HCT116 (cell line): ENCODE measurements around the gene CRLF1. TPM values are rescaled to one million over a fixed set of nuclear protein-coding genes. Genes with fewer than 3 reads are reported as not detected.

Source experiments
- ATAC-seq: fragments of 200-7000 bp; cut with Tn5 transposase; 2 replicates; pipeline ENCODE4 v1.9.1; 2020; ENCODE audit warnings: mild to moderate bottlenecking, moderate library complexity
- BruUV-seq: library from RNA; stranded (reverse); fragments of 400-500 nt; replicated peaks from 2 replicates; lab custom pipeline; 2021; lab: Mats Ljungman, UMichigan
- CTCF ChIA-PET: fragments of 300-600 bp; sonication (Branson Sonifier 250); formaldehyde crosslinking; loops from one replicate; lab custom pipeline; 2021; ENCODE audit warnings: antibody characterized with exemption; lab: Charles Lee
- POLR2A ChIA-PET: fragments of 300-600, 350-600 bp; sonication (Branson Sonifier 250); formaldehyde crosslinking; loops from one replicate; lab custom pipeline; 2021; ENCODE audit warnings: antibody characterized with exemption; lab: Charles Lee
- RAD21 ChIA-PET, 2 experiments: fragments of 300-600 bp; sonication (Branson Sonifier 250); formaldehyde crosslinking; loops; one replicate each; lab custom pipeline; 2023; ENCODE audit warnings: low total read pairs in 2 of 2; ENCODE audit not compliant: uncharacterized antibody in 2 of 2, unreplicated experiment in 2 of 2, low non-redundant PET in 1 of 2; lab: Charles Lee
- DNase-seq: peaks from one replicate; pipeline ENCODE4 v3.0.0-alpha.2; 2010; ENCODE audit warnings: low read depth, low spot score
- H2AFZ ChIP-seq: fragments of 200-600 bp; shearing (Covaris generic), sonication (generic); 2 replicates; pipeline ENCODE4 v1.6.1; 2017; ENCODE audit warnings: low read depth, mixed run types, mixed read lengths, antibody characterized with exemption, low read length; ENCODE audit not compliant: poor library complexity, severe bottlenecking
- H3K27ac ChIP-seq: 2 replicates; pipeline ENCODE4 v1.5.1; 2012; ENCODE audit warnings: low read depth, low read length
- H3K27me3 ChIP-seq: fragments of 200-600 bp; sonication (generic); 2 replicates; pipeline ENCODE4 v1.6.1; 2016; ENCODE audit warnings: mixed run types, low read length, mixed read lengths; ENCODE audit not compliant: insufficient read depth
- H3K36me3 ChIP-seq, 2 experiments: fragments of 200-500 bp in 1 of 2; fragments of 200-600 bp in 1 of 2; sonication (Bioruptor generic) in 1 of 2; sonication (generic) in 1 of 2; 2 replicates each; pipeline versions ENCODE4 v1.5.1 to v1.6.1; 2014 to 2016; ENCODE audit warnings: low read length in 2 of 2, inconsistent platforms in 1 of 2, mixed read lengths in 1 of 2, mixed run types in 1 of 2; ENCODE audit not compliant: insufficient read depth in 2 of 2, control insufficient read depth in 1 of 2
- H3K4me1 ChIP-seq, 2 experiments: fragments of 200-600 bp in 1 of 2; sonication (generic) in 1 of 2; 2 replicates each; pipeline versions ENCODE4 v1.5.1 to v1.6.1; 2012 to 2017; ENCODE audit warnings: low read length in 2 of 2, inconsistent platforms in 1 of 2, mild to moderate bottlenecking in 1 of 2, mixed read lengths in 1 of 2, mixed run types in 1 of 2, moderate library complexity in 1 of 2; ENCODE audit not compliant: insufficient read depth in 2 of 2, control insufficient read depth in 1 of 2
- H3K4me2 ChIP-seq: fragments of 200-600 bp; sonication (generic); 2 replicates; pipeline ENCODE4 v1.6.1; 2017; ENCODE audit warnings: mixed run types, low read length, mixed read lengths
- H3K4me3 ChIP-seq, 2 experiments: fragments of 200-600 bp in 1 of 2; sonication (generic) in 1 of 2; replicated peaks in 1 of 2; 2 replicates each; pipeline ENCODE4 v1.5.1; 2011 to 2016; ENCODE audit warnings: low read length in 2 of 2, control low read depth in 1 of 2, low read depth in 1 of 2, mild to moderate bottlenecking in 1 of 2, mixed read lengths in 1 of 2, mixed run types in 1 of 2
- H3K79me2 ChIP-seq: fragments of 200-600 bp; sonication (generic); 2 replicates; pipeline ENCODE4 v1.6.1; 2017; ENCODE audit warnings: mild to moderate bottlenecking, mixed run types, low read length, moderate library complexity, mixed read lengths; ENCODE audit not compliant: insufficient read depth
- H3K9ac ChIP-seq: fragments of 200-600 bp; sonication (generic); 2 replicates; pipeline ENCODE4 v1.6.1; 2016; ENCODE audit warnings: low read length, mixed read lengths
- H3K9me2 ChIP-seq: fragments of 200-600 bp; sonication (generic), shearing (Covaris generic); 2 replicates; pipeline ENCODE4 v1.6.1; 2017; ENCODE audit warnings: mixed run types, mild to moderate bottlenecking, moderate library complexity; ENCODE audit not compliant: insufficient read depth
- H3K9me3 ChIP-seq, 2 experiments: fragments of 200-500 bp in 1 of 2; fragments of 200-600 bp in 1 of 2; sonication (Bioruptor generic) in 1 of 2; sonication (generic) in 1 of 2; 2 replicates each; pipeline ENCODE4 v1.6.1; 2014 to 2017; ENCODE audit warnings: low read length in 2 of 2, mixed read lengths in 2 of 2, inconsistent platforms in 1 of 2, low read depth in 1 of 2, mild to moderate bottlenecking in 1 of 2, mixed run types in 1 of 2, moderate library complexity in 1 of 2; ENCODE audit not compliant: control insufficient read depth in 1 of 2, insufficient read depth in 1 of 2
- H4K20me1 ChIP-seq: fragments of 200-600 bp; sonication (generic), shearing (Covaris generic); 2 replicates; pipeline ENCODE4 v1.6.1; 2017; ENCODE audit warnings: mixed run types, mild to moderate bottlenecking, moderate library complexity; ENCODE audit not compliant: insufficient read depth
- SP1 ChIP-seq: IDR thresholded peaks from 2 replicates; pipeline ENCODE4 v1.6.1; 2012; ENCODE audit warnings: low read depth
- TCF7L2 ChIP-seq: IDR thresholded peaks from 2 replicates; pipeline ENCODE4 v1.7.0; 2011; ENCODE audit warnings: borderline replicate concordance, inconsistent platforms; ENCODE audit not compliant: insufficient read depth, insufficient read length; ENCODE audit errors: extremely low read depth
- intact Hi-C: fragments of 100-400 bp; cut with micrococcal nuclease; formaldehyde crosslinking; loops from 2 replicates; pipeline ENCODE4 v1.10.0; 2022
- total RNA-seq: library from RNA; stranded (reverse); gene quantifications from one replicate; pipeline ENCODE4 v1.2.1, GENCODE V29; 2021; ENCODE audit not compliant: unreplicated experiment

CRLF1 gene
- total RNA-seq, 1 experiment from 2014 or later = 43.0 TPM

DNA sequence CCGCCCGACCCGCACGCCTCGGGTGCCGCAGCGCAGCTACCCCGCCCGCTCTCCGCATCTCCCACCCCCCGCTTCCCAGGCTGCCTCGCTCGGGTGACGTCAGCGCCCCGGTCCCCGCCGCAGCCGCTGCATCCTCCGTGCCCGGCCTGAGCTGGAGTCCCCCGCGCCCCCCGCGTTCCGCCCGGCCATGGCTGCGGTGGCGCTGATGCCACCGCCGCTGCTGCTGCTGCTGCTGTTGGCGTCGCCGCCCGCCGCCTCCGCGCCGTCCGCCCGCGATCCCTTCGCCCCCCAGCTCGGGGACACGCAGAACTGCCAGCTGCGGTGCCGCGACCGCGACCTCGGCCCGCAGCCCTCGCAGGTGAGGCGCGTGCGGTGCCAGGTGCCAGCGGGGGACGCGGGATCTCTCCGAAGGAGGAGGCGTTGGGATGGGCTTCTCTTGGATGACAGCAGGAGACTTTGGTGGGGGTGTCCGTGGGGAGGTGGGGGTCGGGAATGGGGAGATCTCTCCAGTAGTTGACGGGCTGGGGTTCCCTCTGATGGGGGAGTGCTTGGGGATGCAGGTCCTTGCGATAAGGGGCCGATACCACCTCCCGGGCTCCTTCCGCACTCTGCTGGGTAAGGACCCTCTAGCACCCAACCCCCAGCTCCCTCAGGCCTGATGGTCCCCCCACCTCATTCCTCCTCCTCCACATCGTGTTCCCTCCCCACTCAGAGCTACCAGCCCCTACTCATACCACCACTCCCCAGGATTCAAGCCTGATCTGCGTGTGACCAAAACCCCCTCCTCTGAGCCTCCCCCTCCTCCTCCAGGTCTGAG lies 6.4 kb upstream of the CRLF1 start, which contains the start of gene TMEM59L:
Gene TMEM59L, plus strand, starts transcription at position 99 of the 817 bp plus-strand sequence. Its CDS starts 89 bp downstream, at position 188.
- Histone ChIP-seq H3K36me3 (no peaks in the 10 kb centered on the region), H3K9me2 (no peaks in the 10 kb centered on the region), H4K20me1 (no peaks in the 10 kb centered on the region), H3K9me3 (no peaks in the 10 kb centered on the region), H3K27me3 (peaks cover 29% of the 10 kb centered on the region; the same call in 1 of the 2 replicates), H3K4me1 (peaks cover 13 to 39% of the 10 kb centered on the region in 2 experiments), H3K27ac (no peak within 1 kb of the TSS; the same call in 1 of the 2 replicates), H2AFZ (no peak within 1 kb of the TSS), H3K4me2 (peak within 1 kb of the TSS; percentile 76), H3K4me3 (peak within 1 kb of the TSS; percentile 42 to 59), H3K79me2 (no peaks in the 10 kb centered on the region), H3K9ac (peak within 1 kb of the TSS; percentile 30; the same call in 1 of the 2 replicates)
- ChIA-PET RAD21 (no interaction called here), POLR2A (interaction anchor here (1.2 kb wide), 1 partner anchor 24 kb away, joined by 6 read pairs; no protein-coding TSS in a partner anchor), CTCF (interaction anchor here (1.6 kb wide), 1 partner anchor 19 kb away, joined by 3 read pairs; no protein-coding TSS in a partner anchor)
- BruUV-seq = no TSS peak
- intact Hi-C loops = no loop called here
- peak; percentile 55 for ATAC-seq
- no peak for TF ChIP-seq SP1
- DNase-seq = no peak

DNA sequence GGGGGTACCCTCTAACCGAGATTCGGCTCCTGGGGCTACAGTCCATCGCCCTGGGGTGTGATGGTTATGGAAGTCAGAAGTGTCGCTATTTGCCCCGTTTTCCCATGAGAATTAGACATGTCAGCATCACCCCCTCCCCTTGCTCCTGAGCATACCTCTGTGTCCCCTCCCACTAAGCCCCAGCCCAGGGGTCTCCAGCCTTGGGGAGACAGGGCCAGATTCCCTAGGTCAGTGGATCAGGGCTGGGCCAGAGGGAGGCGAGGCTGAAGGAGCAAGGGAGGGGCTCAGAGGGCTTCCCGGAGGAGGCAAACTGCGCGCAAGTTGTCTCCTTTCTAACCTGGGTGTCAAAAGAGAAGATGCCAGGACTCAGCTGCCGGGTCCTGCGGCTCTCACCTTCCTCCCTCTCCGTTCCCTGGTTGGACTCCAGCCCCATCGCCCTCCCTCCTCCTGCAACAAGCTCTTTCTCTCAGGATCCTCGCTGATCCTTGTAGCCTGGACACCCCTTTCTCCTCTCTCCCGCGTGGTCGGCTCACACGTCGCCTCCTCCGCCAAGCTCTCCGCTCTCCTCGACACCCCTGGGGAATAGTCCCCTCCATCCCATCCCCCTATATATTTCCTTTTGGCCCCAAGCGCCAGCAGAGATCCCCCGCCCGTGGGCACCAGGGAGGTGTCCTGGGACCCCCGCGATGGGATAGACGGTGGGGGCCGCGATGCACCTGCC lies 5.6 kb upstream of the CRLF1 start:
- no peak for DNase-seq
- intact Hi-C loops = no loop called here
- H3K27me3 ChIP-seq = peaks cover 33% of the 10 kb centered on the region; the same call in 1 of the 2 replicates
- no peaks in the 10 kb centered on the region for H3K9me2 ChIP-seq
- CTCF ChIA-PET = interaction anchor here (1.6 kb wide), 1 partner anchor 18 kb away, joined by 3 read pairs; no protein-coding TSS in a partner anchor
- peaks cover 21 to 47% of the 10 kb centered on the region in 2 experiments for H3K4me1 ChIP-seq
- peak overlapping the region; percentile 42 to 59 for H3K4me3 ChIP-seq
- no peak overlapping the region for H3K27ac ChIP-seq
- peak overlapping the region; percentile 76 for H3K4me2 ChIP-seq
- BruUV-seq = no TSS peak
- no peaks in the 10 kb centered on the region for H3K79me2 ChIP-seq
- H4K20me1 ChIP-seq = no peaks in the 10 kb centered on the region
- no peaks in the 10 kb centered on the region for H3K36me3 ChIP-seq
- ATAC-seq = peak; percentile 12; the same call in 1 of the 2 replicates
- no peak for TF ChIP-seq TCF7L2
- H2AFZ ChIP-seq = no peak overlapping the region
- POLR2A ChIA-PET = no interaction called here
- RAD21 ChIA-PET = no interaction called here
- peak overlapping the region; percentile 30; the same call in 1 of the 2 replicates for H3K9ac ChIP-seq
- H3K9me3 ChIP-seq = no peaks in the 10 kb centered on the region
